Kidney epithelial cell (primary cell): Measurements from ENCODE around the gene FBXO17. TPM values are rescaled to one million over a fixed set of nuclear protein-coding genes. Genes with fewer than 3 reads are reported as not detected.

ENCODE experiments used
- DNase-seq: peaks from one replicate; pipeline ENCODE4 v3.0.0-alpha.2; 2010; ENCODE audit warnings: low read depth
- H3K27me3 ChIP-seq: 2 replicates; pipeline ENCODE4 v1.6.0; 2011; ENCODE audit warnings: low read length; ENCODE audit not compliant: control insufficient read depth, insufficient read depth
- H3K36me3 ChIP-seq: 2 replicates; pipeline ENCODE4 v1.5.1; 2011; ENCODE audit warnings: low read length; ENCODE audit not compliant: control insufficient read depth, insufficient read depth
- H3K4me3 ChIP-seq: 2 replicates; pipeline ENCODE4 v1.5.1; 2011; ENCODE audit warnings: low read depth, mild to moderate bottlenecking, control low read depth, low read length
- CTCF ChIP-seq: IDR thresholded peaks from 2 replicates; pipeline ENCODE4 v1.5.1; 2011; ENCODE audit warnings: mild to moderate bottlenecking, moderate library complexity, low read length, control low read depth, inconsistent platforms; ENCODE audit not compliant: insufficient read depth, poor library complexity, severe bottlenecking
- total RNA-seq: library from RNA; depleted of rRNA; stranded (reverse); fragments of >200 nt; gene quantifications from 2 replicates; pipeline ENCODE4 v1.2.3, GENCODE V29; 2015

The FBXO17 gene
- total RNA-seq, 1 donor from 2014 or later, result 17.9 TPM

GRCh38 chr19:38921420-38922274, 53.9 kb downstream of the FBXO17 start:
- H3K27me3 ChIP-seq, result no peaks in the 10 kb centered on the region
- no peak for DNase-seq
- H3K4me3 ChIP-seq, result no peak overlapping the region
- no peaks in the 10 kb centered on the region for H3K36me3 ChIP-seq
- TF ChIP-seq CTCF, result no peak

GRCh38 chr19:38920602-38921419, 54.7 kb downstream of the FBXO17 start:
- no peak for TF ChIP-seq CTCF
- DNase-seq, result no peak
- Histone ChIP-seq H3K27me3 (no peaks in the 10 kb centered on the region), H3K36me3 (no peaks in the 10 kb centered on the region), H3K4me3 (no peak overlapping the region)

DNA sequence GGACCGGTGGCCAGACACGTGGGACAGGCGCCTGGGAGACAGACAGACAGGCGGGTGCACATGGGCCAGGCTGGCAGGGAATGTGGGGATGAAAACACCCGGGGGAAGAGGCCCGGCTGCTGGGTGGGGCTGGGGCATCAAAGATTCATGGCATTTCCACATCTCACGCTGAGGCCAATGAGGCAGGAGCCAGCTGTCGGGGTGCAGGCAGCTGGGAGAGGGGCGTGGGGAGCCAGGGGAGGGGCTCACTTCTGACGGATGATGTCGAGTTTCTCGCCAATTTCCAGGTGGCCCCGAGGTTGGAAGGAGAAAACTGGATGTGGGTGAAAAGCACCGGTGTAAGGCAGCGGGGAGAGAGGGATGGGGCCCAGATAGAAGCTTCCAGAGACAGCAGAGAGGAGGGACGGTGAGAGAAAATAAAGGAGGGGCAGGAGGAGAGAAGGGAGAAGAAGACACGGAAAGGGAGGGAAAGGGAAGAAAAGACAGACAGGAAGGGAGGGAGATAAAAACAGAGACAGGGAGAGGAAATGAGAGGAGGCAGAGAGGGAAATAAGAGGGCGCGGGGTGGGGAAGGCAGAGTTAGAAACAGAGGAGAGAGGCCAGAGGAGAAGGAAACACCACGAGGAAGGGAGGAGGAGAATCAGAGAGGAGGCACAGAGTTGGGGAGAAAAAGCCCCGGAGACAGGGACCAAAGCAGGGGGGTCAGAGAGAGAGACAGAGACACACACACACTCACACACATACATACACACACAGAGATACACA, 55.5 kb downstream of the FBXO17 start:
- H3K4me3 ChIP-seq, result no peak overlapping the region
- TF ChIP-seq CTCF, result no peak
- no peak for DNase-seq
- no peaks in the 10 kb centered on the region for H3K27me3 ChIP-seq
- no peaks in the 10 kb centered on the region for H3K36me3 ChIP-seq

- no peak for TF ChIP-seq CTCF
- no peak for DNase-seq
- no peaks in the 10 kb centered on the region for H3K27me3 ChIP-seq
- H3K4me3 ChIP-seq, result no peak overlapping the region
- no peaks in the 10 kb centered on the region for H3K36me3 ChIP-seq
Measured at GRCh38 chr19:38918526-38918925, 57.0 kb downstream of the FBXO17 start.

GRCh38 chr19:38917921-38918491, 57.5 kb downstream of the FBXO17 start:
- Histone ChIP-seq H3K27me3 (no peaks in the 10 kb centered on the region), H3K4me3 (no peak overlapping the region), H3K36me3 (no peaks in the 10 kb centered on the region)
- DNase-seq, result no peak
- peak; percentile 19 for TF ChIP-seq CTCF
